PC-3 (cell line): ENCODE data around the gene DUXB. TPM values are rescaled to one million over a fixed set of nuclear protein-coding genes. Genes with fewer than 3 reads are reported as not detected.

Experiments
- ATAC-seq: fragments of 200-7000 bp; cut with Tn5 transposase; 2 replicates; pipeline ENCODE4 v1.9.1; 2020; ENCODE audit warnings: mild to moderate bottlenecking, moderate library complexity
- BruUV-seq: library from RNA; stranded (reverse); fragments of 400-500 nt; replicated peaks from 2 replicates; lab custom pipeline; 2021; lab: Mats Ljungman, UMichigan
- CTCF ChIA-PET: fragments of 300-600 bp; sonication (Branson Sonifier 250); formaldehyde crosslinking; loops from one replicate; lab custom pipeline; 2022; ENCODE audit warnings: antibody characterized with exemption; lab: Charles Lee
- POLR2A ChIA-PET: fragments of 300-600 bp; sonication (Branson Sonifier 250); formaldehyde crosslinking; loops from one replicate; lab custom pipeline; 2022; ENCODE audit warnings: antibody characterized with exemption; ENCODE audit not compliant: unreplicated experiment; lab: Charles Lee
- DNase-seq: peaks from one replicate; pipeline ENCODE4 v3.0.0-alpha.2; 2015
- H2AFZ ChIP-seq: fragments of 300-600 bp; sonication (generic); 2 replicates; pipeline ENCODE4 v1.6.0; 2016; ENCODE audit warnings: antibody characterized with exemption, low read length
- H3F3A ChIP-seq: fragments of 300-600 bp; sonication (generic); one replicate; pipeline ENCODE4 v1.6.0; 2017; ENCODE audit warnings: antibody characterized with exemption, low read length, control low read depth, mild to moderate bottlenecking; ENCODE audit not compliant: unreplicated experiment
- H3K27ac ChIP-seq: fragments of 300-600 bp; sonication (generic); 2 replicates; pipeline ENCODE4 v1.5.1; 2016; ENCODE audit warnings: mild to moderate bottlenecking, low read length
- H3K27me3 ChIP-seq: fragments of 300-600 bp; sonication (generic); 2 replicates; pipeline ENCODE4 v1.6.1; 2016; ENCODE audit warnings: low read length, mixed read lengths
- H3K36me3 ChIP-seq: fragments of 300-600 bp; sonication (generic); 2 replicates; pipeline ENCODE4 v1.6.1; 2016; ENCODE audit warnings: low read depth, mixed run types, low read length, mixed read lengths
- H3K4me1 ChIP-seq: fragments of 300-600 bp; sonication (generic); 2 replicates; pipeline ENCODE4 v1.5.1; 2016; ENCODE audit warnings: low read length; ENCODE audit not compliant: insufficient read depth
- H3K4me2 ChIP-seq: fragments of 300-600 bp; sonication (generic); 2 replicates; pipeline ENCODE4 v1.6.0; 2016; ENCODE audit warnings: low read length
- H3K4me3 ChIP-seq: fragments of 300-600 bp; sonication (generic); 2 replicates; pipeline ENCODE4 v1.5.1; 2016; ENCODE audit warnings: mild to moderate bottlenecking, low read length, mixed read lengths
- H3K79me2 ChIP-seq: fragments of 300-600 bp; sonication (generic); 2 replicates; pipeline ENCODE4 v1.6.1; 2017; ENCODE audit warnings: low read length, mixed read lengths
- H3K9ac ChIP-seq: fragments of 300-600 bp; sonication (generic); 2 replicates; pipeline ENCODE4 v1.6.0; 2016; ENCODE audit warnings: mild to moderate bottlenecking, low read length
- H3K9me2 ChIP-seq: fragments of 300-600 bp; sonication (generic); replicated peaks from 2 replicates; pipeline ENCODE4 v1.6.1; 2016; ENCODE audit warnings: mixed run types, low read length, mixed read lengths
- H3K9me3 ChIP-seq: fragments of 300-600 bp; sonication (generic); 2 replicates; pipeline ENCODE4 v1.6.1; 2016; ENCODE audit warnings: low read length, mixed read lengths
- H4K20me1 ChIP-seq: fragments of 300-600 bp; sonication (generic); 2 replicates; pipeline ENCODE4 v1.6.1; 2016; ENCODE audit warnings: low read length, mixed read lengths
- EZH2 ChIP-seq: fragments of 300-600 bp; sonication (generic); IDR thresholded peaks from one replicate; pipeline ENCODE4 v1.6.1; 2017; ENCODE audit warnings: antibody characterized with exemption, mild to moderate bottlenecking, low read length; ENCODE audit not compliant: unreplicated experiment
- EZH2phosphoT487 ChIP-seq: fragments of 300-600 bp; sonication (generic); IDR thresholded peaks from 2 replicates; pipeline ENCODE4 v1.6.1; 2018; ENCODE audit warnings: mild to moderate bottlenecking, antibody characterized with exemption, low read length, borderline replicate concordance
- intact Hi-C: fragments of 100-400 bp; cut with micrococcal nuclease; formaldehyde crosslinking; loops from 2 replicates; pipeline ENCODE4 v1.9.0; 2023
- total RNA-seq: library from RNA; depleted of rRNA; stranded (reverse); fragments of >200 nt; gene quantifications from 2 replicates; pipeline ENCODE4 v1.2.3, GENCODE V29; 2014
- TF ChIP-seq, protein P1 (sequence below): fragments of 300-600 bp; sonication (generic); conservative IDR thresholded peaks from 2 replicates; pipeline ENCODE4 v1.5.1; 2017; ENCODE audit warnings: antibody characterized with exemption, low read depth, mild to moderate bottlenecking, low read length

DUXB gene
- total RNA-seq, 1 experiment from 2014 or later: not detected

DNA sequence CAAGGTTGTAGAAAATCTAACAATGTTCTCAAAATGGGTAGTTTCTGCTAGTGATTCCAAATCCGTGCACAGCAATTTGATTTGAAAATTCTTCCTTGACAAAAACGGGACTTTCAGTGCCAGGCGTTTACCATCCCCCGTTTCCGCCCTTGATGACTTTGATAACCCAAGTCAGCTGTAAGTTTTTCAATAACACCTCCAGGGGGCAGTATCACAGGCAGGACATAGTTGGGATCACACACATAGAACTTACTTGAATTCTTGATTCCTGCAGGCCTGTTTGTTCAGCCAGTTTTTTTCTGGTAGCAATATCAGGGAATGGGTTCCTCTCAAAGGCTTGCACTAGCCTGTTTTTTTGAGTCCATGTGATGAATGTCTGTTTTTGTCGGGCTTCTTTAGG is 5.6 kb downstream of the DUXB start:
- TF ChIP-seq EZH2: no peak
- TF ChIP-seq, protein P1, sequence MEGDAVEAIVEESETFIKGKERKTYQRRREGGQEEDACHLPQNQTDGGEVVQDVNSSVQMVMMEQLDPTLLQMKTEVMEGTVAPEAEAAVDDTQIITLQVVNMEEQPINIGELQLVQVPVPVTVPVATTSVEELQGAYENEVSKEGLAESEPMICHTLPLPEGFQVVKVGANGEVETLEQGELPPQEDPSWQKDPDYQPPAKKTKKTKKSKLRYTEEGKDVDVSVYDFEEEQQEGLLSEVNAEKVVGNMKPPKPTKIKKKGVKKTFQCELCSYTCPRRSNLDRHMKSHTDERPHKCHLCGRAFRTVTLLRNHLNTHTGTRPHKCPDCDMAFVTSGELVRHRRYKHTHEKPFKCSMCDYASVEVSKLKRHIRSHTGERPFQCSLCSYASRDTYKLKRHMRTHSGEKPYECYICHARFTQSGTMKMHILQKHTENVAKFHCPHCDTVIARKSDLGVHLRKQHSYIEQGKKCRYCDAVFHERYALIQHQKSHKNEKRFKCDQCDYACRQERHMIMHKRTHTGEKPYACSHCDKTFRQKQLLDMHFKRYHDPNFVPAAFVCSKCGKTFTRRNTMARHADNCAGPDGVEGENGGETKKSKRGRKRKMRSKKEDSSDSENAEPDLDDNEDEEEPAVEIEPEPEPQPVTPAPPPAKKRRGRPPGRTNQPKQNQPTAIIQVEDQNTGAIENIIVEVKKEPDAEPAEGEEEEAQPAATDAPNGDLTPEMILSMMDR: peak; percentile 22; the same call in 1 of the 2 replicates
- no peak for TF ChIP-seq EZH2phosphoT487
- CTCF ChIA-PET: no interaction called here
- Histone ChIP-seq H3K9me3 (no peaks in the 10 kb centered on the region), H3K4me2 (no peak overlapping the region), H3K27me3 (no peaks in the 10 kb centered on the region), H3F3A (no peaks in the 10 kb centered on the region), H3K9ac (no peak overlapping the region), H3K9me2 (no peaks in the 10 kb centered on the region), H3K4me3 (no peak overlapping the region), H3K4me1 (no peaks in the 10 kb centered on the region), H2AFZ (no peak overlapping the region), H3K36me3 (no peaks in the 10 kb centered on the region), H3K79me2 (no peaks in the 10 kb centered on the region), H3K27ac (no peak overlapping the region), H4K20me1 (no peaks in the 10 kb centered on the region)
- POLR2A ChIA-PET: no interaction called here
- intact Hi-C loops: no loop called here
- BruUV-seq: no TSS peak
- no peak for ATAC-seq
- DNase-seq: no peak

DNA sequence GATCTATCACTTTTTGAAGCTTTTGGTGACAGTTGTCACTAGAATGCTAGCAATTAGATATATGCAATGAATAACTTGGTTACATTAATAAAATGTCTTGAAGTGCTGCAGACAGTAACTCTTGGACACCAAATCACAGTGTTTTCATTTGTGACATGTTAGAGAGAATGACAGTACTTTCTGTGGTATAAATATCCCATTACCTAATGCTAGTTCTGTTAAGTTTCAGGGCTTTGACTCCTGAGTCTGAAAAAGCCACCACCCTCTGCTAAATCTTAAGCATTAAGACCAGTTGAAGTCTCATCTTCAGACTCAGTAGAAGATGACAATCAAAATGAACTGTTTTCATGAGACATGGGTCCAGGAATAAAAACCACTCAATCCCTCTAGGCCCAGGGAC is 13.9 kb downstream of the DUXB start:
- H3F3A ChIP-seq: no peaks in the 10 kb centered on the region
- no peak overlapping the region for H3K4me2 ChIP-seq
- TF ChIP-seq EZH2phosphoT487: no peak
- no peak for TF ChIP-seq EZH2
- TF ChIP-seq, protein P1: no peak
- no peak overlapping the region for H3K4me3 ChIP-seq
- H3K27ac ChIP-seq: no peak overlapping the region
- no peaks in the 10 kb centered on the region for H3K79me2 ChIP-seq
- H3K4me1 ChIP-seq: no peaks in the 10 kb centered on the region
- no peaks in the 10 kb centered on the region for H3K9me3 ChIP-seq
- ChIA-PET POLR2A (no interaction called here), CTCF (no interaction called here)
- BruUV-seq: no TSS peak
- DNase-seq (no peak), ATAC-seq (no peak)
- H4K20me1 ChIP-seq: no peaks in the 10 kb centered on the region
- H3K27me3 ChIP-seq: no peaks in the 10 kb centered on the region
- no peak overlapping the region for H2AFZ ChIP-seq
- no peak overlapping the region for H3K9ac ChIP-seq
- H3K9me2 ChIP-seq: no peaks in the 10 kb centered on the region
- intact Hi-C loops: no loop called here
- H3K36me3 ChIP-seq: no peaks in the 10 kb centered on the region

DNA sequence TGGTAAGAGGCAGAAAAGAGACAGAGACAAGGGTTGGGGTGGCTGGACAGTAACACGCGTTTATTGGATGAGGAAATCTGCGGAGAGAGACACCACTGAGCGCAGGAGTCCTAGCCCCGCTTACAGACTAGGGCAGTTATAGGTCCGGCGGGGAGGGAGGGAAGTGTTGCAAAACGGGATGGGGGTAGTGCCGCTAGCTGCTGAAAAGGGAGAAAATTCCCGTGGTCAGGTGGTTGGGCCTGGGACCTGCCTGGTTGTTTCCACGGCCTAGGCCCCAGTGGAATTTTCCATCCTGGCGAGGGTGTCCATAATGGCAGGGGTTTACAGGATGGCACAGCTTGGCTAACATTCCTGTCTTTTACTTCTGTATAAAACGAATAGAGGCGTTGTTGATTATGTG is 19.0 kb downstream of the DUXB start:
- intact Hi-C loops: no loop called here
- DNase-seq (no peak), ATAC-seq (no peak)
- ChIA-PET POLR2A (no interaction called here), CTCF (no interaction called here)
- Histone ChIP-seq H3K4me1 (no peaks in the 10 kb centered on the region), H3K36me3 (no peaks in the 10 kb centered on the region), H3K4me3 (no peak overlapping the region), H2AFZ (no peak overlapping the region), H3F3A (no peaks in the 10 kb centered on the region), H4K20me1 (no peaks in the 10 kb centered on the region), H3K4me2 (no peak overlapping the region), H3K9ac (no peak overlapping the region), H3K9me2 (no peaks in the 10 kb centered on the region), H3K27ac (no peak overlapping the region), H3K27me3 (no peaks in the 10 kb centered on the region), H3K79me2 (no peaks in the 10 kb centered on the region), H3K9me3 (no peaks in the 10 kb centered on the region)
- TF ChIP-seq EZH2phosphoT487 (no peak), EZH2 (no peak)
- TF ChIP-seq, protein P1: no peak
- BruUV-seq: no TSS peak
